Activated CD4-positive, alpha-beta T cell treated with anti-CD3 and anti-CD28 coated beads, Interleukin-2, Interleukin-6, amounts not matched to agents 100 ng/mL and 50 ng/mL, durations not matched to agents 16 hours and 8 hours (primary cell): ENCODE measurements around the gene PRELID3B.

Source experiments
- DNase-seq: peaks from one replicate; pipeline ENCODE4 v3.0.0-alpha.2; 2020

PRELID3B gene

GRCh38 chr20:59042151-59042795 lies at the start of gene PRELID3B:
PRELID3B (minus strand) TSS chr20:59042786; CDS start chr20:59042730, 56 bp downstream.
- peak; percentile 28 for DNase-seq

- DNase-seq: peak; percentile 83
Observed at GRCh38 chr20:59087829-59088433, 45.3 kb upstream of the PRELID3B start.

GRCh38 chr20:59086923-59087322 lies 44.3 kb upstream of the PRELID3B start:
- DNase-seq: no peak

DNA sequence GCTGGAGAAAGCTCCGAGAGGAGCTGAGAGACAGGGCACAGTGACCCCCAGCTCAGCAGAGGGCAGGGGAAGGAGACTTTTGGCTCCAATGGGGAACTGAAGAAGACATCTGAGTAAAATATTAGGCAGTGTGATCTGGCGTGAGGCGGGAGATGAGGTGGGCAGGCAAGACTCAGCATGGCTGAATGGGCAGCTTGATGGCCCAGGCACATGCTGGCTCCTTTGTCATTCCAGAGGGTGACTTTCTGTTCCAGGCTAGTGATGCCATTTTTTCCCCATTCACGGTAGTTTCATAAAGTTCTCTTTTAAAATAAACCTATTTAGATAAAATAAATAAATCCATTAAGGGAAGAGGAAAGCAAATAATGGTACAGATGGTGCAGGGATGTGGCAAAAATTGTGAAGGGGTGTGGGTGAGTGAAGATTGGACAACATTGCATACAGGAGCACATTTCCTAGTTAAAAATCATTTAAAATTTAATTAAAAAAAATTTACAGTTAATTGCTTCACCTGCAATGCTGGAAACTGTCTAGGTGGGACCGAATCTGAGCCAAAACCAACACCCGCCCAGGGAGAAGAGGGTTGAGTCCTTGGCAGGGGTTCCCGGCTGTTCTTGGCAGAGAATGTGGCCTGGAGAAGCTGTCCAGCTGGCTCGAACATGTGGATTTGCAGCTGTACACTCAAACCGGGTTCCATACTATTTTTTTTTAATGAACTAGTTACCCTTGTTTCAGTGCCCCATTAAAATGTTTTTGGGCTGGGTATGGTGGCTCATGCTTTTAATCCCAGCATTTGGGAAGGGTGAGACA lies 41.7 kb upstream of the PRELID3B start:
- no peak for DNase-seq

DNA sequence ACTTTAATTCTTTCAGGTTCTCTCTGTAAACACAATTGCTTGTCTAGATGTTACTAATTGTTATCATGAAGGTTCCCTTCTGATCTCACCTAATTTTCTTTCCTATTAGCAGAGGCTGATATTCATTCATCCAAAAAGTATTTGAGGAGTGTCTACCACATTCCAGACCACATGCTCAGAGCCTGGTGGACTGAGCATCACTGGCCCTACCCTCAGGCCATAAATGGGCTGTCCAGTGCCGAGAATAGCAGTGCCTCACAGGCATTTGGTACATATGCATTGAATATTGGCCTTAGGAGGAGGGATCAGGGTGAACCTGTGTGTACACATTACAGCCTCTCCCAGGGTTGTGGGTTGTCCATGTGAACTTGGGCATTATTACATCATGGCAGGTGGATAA lies 40.4 kb upstream of the PRELID3B start:
- DNase-seq: no peak

DNA sequence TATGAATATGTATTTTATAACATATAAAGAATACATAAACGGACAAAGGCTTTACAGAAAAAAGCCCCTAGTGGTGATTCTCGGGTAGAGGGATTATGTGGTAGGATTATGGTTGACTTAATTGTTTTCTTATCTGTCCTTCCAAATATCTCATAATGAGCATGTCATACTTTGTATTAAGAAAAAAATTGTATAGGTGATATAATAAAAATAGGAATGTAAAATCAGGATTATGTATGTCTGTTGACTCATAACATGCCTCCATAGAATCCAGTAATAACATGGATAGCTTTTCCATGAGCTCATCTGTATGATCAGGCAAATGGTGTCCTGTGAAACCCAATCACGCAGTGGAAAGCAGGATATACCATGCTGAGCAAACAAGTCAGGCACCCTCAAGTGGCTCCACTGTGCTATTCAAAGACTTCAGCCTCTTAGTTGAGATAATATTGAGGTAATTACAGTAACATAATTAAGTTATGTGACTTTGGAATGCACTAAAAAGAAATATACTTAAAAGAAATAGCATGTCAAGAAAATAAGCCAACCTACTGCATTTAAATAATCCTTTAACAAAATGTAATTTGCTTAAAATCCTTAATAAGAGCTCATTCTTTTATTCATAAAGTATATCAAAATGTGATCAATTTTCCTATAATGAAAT lies 39.6 kb upstream of the PRELID3B start:
- DNase-seq: no peak

DNA sequence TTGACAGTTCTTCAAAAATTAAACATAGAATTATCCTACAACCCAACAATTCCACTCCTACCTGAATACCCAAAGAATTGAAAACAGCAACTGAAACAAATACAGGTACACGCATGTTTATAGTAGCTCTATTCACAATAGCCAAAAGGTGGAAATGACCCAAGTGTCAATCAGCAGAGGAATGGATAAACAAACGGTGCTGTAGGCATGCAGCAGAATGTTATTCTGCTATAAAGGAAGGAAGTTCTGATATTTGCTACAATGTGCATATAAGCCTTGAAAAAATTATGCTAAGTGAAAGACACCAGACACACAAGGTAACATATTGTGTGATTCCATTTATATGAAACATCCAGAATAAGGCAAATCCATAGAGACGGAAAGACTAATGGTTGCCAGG lies 38.5 kb upstream of the PRELID3B start:
- no peak for DNase-seq

- peak; percentile 36 for DNase-seq
Observed at GRCh38 chr20:59078231-59078630, 35.6 kb upstream of the PRELID3B start.

DNA sequence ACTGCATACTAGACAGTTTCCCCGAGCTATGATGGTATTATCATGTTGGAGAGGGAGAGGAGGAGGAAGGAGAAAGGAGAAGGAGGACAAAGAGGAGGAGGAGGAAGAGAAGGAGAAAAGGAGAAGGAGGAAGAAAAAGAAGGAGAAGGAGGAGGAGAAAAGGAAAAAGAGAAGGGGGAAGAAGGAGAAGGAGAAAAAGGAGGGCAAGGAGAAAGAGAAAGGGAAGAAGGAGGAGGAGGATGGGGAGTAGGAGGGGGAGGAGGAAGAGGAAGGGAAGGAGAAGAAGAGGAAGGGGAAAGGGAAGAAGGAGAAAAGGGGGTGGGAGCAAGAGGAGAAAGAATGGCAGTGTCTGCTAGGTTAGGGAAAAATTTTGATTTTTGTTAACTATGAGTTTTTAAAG lies 35.1 kb upstream of the PRELID3B start:
- no peak for DNase-seq

DNA sequence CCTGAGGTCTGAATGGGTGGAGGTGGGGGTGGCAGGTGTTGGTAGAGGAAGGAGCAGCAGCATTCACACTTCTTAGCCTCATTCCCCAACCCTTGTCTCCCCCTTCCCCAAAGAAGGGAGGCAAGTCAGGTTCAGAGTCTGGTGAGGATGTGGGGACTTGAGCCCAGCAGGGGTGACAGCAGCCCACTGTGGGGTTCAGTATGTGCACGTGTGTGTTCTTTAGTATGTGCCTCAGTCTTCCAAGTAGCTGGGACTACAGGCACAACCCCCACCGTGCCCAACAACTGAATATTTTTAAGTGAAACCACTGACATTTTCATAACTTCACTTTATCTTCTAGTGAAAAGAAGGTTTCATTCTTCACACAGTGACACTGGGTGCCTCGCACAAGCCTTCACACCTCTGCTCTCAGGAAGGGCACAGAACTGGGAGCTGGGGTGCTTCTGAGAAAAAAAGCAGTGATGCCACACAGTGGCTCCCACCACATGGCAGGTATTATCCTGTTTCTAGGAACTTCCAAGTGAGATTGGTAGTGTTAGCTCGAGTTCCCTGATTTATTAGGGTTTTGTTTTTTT lies 33.4 kb upstream of the PRELID3B start:
- DNase-seq: peak; percentile 50

DNA sequence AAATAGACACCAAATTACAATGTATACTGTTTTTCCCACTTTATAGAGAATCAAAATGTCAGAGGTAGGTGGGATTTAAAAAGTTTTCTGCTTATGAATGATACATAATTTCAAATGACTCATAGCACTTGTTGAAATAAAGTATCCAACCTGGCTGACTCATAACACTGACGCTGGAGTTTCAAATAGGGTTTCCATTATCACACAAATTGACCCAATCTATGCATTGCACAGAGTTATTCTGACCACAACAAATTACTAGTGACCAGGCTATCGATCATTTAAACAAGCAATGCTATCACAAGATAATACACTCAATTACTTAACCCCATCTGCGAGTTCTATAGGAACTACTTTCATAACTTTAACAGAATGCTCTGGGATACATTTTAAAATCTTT lies 31.9 kb upstream of the PRELID3B start:
- peak; percentile 68 for DNase-seq

DNA sequence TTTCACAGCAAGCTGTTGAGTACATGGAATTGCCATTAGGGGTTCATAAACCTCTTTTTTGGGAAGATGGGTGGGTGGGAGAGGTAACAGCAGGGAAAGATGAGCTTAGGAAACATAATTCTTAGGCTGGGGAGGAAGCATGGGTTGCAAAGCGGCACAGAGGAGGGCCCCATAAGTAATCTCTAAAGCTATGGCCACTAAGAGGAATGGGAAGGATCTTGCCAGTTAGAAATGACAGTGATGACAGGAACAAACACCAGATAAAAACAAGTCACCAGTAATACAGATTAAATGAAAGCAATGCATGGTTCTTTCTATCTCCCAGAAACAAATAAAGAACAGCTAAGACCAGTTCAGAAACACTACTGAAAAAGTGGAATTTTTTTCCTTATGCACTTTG lies 31.0 kb upstream of the PRELID3B start:
- no peak for DNase-seq

DNA sequence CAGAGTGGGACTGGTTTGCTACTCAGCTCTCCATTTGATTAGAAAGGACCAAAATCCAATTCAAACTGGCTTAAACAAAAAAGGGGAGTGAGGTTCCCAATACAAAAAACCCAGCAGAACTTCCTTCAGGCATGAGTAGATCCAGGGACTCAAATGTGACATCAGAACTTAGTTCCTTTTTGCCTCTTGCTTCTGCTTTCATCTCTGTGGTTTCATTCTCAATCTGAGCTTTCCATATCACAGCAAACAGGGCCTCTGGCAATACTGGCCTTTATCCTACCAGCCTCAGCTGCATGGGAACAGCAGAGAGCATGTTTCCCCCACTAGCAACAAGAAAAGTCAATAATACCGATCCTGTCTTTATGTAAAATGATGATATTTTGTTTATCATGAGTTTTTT lies 28.6 kb upstream of the PRELID3B start:
- peak; percentile 18 for DNase-seq

GRCh38 chr20:59069026-59069425 lies 26.4 kb upstream of the PRELID3B start:
- DNase-seq: no peak

DNA sequence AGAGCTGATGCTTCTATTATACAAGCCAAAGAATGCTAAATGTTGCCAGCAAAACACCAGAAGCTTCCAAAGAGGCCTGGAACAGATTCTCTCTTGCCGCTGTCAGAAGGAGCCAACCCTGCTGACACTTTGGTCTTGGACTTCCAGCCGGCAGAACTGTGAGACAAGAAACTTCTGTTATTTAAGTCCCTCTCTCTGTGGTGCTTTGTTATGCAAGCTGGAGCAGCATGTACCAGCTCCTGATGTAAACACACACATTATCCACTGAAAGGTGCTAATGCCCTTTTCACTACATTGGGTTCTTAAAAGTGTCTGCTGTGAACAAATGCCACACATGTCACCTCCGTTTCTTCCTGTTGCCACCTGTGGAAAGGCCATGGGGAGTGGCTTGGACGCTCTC lies 25.9 kb upstream of the PRELID3B start:
- no peak for DNase-seq

- DNase-seq: no peak
Observed at GRCh38 chr20:59064214-59064722, 21.7 kb upstream of the PRELID3B start.

DNA sequence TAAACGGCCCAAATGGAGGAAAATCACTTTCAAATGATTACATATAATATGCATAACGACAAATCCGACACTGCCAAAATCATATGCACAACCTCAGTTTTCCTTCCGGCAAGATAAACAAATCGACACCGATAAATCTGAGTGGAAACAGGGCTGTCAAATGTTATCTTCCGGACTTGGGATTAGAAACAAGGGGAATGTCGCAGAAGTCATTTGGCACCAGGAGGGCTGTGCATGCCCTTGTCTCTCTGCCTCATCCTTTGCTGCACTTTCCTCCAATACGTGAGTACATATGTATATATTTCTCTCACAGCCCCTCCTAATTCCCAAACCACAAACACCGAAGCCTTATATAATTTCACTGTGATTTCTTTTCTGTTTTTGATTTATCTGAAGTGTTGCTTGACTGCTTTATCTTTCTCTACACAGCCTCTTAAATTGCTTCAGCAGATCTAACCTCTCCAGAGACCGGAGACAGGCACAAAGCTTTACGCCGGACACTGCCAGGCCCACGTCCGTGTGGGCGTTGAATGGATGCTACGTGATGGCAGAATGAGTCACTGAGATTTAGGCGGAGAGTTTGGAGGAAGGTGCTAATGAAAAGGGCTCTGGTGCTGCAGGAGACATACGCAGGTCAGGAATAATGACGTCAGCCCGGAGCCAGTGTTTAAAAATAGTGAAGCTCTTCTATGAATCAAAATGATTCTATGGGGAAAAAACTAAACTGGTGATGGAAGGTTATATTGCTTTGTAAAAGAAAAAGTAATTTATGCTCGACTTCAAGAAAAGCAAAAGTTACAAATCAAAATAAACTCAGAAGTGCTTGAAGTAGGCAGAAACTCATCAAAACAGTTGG lies 21.0 kb upstream of the PRELID3B start:
- DNase-seq: no peak

- no peak for DNase-seq
Observed at GRCh38 chr20:59062081-59062480, 19.5 kb upstream of the PRELID3B start.

DNA sequence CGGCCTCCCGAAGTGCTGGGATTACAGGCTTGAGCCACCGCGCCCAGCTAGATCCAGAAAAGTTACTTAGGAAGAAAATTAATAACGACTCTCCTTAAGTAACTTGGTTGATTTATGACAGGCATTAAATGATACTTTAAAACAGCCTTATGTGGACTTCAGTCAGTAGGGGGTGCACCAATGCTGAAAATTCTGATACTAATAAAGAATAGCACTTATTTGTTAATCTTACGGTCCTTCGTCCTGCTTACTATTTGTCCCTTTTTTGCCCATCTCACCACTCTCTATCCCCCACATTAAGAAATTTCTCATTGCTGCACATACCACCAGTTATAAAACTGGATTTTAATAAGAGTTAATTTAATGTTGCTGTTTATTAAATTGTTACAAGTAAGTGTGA lies 12.7 kb upstream of the PRELID3B start:
- no peak for DNase-seq

DNA sequence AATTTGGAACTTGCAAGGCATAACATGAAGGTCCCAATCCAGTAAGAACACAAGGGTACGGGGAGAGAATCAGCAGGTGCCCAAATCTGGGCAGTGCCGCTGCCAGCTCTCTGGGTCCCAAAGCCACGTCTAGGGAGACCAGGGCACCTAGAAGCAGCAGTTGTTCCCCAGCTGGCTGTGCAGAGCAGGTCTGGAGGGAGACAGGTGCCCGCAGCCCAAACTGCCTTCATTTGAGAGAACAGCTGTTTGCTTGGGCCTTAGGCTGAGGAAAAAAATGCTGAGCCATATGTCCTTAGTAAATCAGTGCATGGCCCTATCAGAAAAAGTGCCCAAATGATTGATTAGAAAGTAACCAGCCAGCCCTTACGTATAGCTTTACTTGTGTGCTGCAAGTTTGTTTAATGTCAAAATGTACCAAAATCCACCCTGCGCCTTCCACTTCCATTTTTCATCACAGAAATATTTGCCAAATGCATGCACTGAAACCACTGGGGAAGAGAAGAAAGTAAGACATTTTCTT lies 9.1 kb upstream of the PRELID3B start:
- DNase-seq: no peak

DNA sequence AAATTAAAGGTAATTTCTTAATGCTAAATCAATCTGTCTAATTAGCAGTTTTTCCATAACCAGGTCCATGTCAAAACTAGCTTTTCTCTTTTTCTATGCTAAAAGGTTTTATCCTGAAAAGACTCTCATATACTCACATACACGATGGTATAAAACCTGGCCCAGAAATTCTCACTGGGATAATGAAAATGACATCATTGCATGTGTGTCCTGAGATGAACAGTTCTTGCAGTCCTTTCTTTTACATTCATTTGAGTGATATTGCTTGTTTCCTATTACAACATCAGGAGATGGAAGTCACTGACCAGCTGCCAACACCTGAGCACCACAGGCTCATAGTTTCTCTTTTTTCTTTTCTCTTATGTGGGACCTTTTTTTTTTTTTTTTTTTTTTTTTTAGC lies 7.9 kb upstream of the PRELID3B start:
- DNase-seq: no peak

DNA sequence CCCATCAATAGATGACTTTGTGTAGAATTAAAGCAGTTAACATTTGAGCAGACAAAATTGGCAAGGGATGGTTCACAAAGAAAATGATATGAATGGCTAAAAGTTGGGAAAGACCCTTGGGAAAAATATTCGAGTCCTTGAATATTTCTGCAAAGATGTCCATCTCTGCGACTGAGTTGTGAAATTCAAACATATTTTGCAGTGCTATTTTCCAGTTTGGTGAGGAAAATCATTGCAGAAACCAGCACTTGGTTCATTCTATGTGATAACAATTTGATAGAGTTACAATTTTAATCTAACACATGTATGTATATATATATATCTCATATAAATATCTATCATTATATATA lies 6.1 kb upstream of the PRELID3B start:
- DNase-seq: no peak
